Heart left ventricle (tissue), 16 donors: ENCODE results near the gene JAGN1. TPM values are rescaled to one million over a fixed set of nuclear protein-coding genes. Genes with fewer than 3 reads are reported as not detected.
"Not testable (repeated sequence)": the region's sequence is repeated elsewhere in the genome, so short reads cannot be mapped to it uniquely, and the experiment has no call there.

Experiments used
- ATAC-seq, 4 donors: fragments of 200-7000 bp; cut with Tn5 transposase; one replicate each; pipeline ENCODE4 v1.9.1; 2020 to 2022; ENCODE audit warnings: moderate library complexity in 4 of 4, mild to moderate bottlenecking in 3 of 4, moderate number of reproducible peaks in 1 of 4
- DNase-seq, 5 donors: peaks; one replicate each; pipeline ENCODE4 v3.0.0-alpha.2; 2020
- H3K27ac ChIP-seq, 12 donors: fragments of 200-600 bp; sonication (generic) in 4 of 12; one replicate each; pipeline versions ENCODE4 v1.5.0 to v1.8.0; 2016 to 2022; ENCODE audit warnings: mild to moderate bottlenecking in 2 of 12
- H3K27me3 ChIP-seq, 9 donors: fragments of 200-600 bp; sonication (generic) in 2 of 9; one replicate each; pipeline versions ENCODE4 v1.5.1 to v1.8.0; 2016 to 2022; ENCODE audit warnings: mild to moderate bottlenecking in 3 of 9
- H3K36me3 ChIP-seq, 9 donors: fragments of 200-600 bp; sonication (generic) in 2 of 9; one replicate each; pipeline versions ENCODE4 v1.5.0 to v1.8.0; 2018 to 2022; ENCODE audit warnings: mild to moderate bottlenecking in 2 of 9
- H3K4me1 ChIP-seq, 12 donors: fragments of 200-600 bp; sonication (generic) in 4 of 12; one replicate each; pipeline versions ENCODE4 v1.5.0 to v1.8.0; 2016 to 2022; ENCODE audit warnings: mild to moderate bottlenecking in 3 of 12
- H3K4me3 ChIP-seq, 12 donors: fragments of 200-600 bp; sonication (generic) in 4 of 12; one replicate each; pipeline versions ENCODE4 v1.5.0 to v1.8.0; 2017 to 2022; ENCODE audit warnings: mild to moderate bottlenecking in 9 of 12, moderate library complexity in 4 of 12
- H3K9me3 ChIP-seq, 12 donors: fragments of 200-600 bp; sonication (generic) in 4 of 12; one replicate each; pipeline versions ENCODE4 v1.5.0 to v1.8.0; 2016 to 2022; ENCODE audit warnings: mild to moderate bottlenecking in 1 of 12
- CTCF ChIP-seq, 12 donors: fragments of 200-600 bp; sonication (generic) in 4 of 12; IDR thresholded peaks; one replicate each; pipeline versions ENCODE4 v1.5.0 to v1.8.0; 2018 to 2022; ENCODE audit warnings: antibody characterized with exemption in 12 of 12, mild to moderate bottlenecking in 5 of 12
- POLR2A ChIP-seq, 2 donors: fragments of 450-650 bp; IDR thresholded peaks; one replicate each; pipeline ENCODE4 v1.6.1; 2017; ENCODE audit warnings: antibody characterized with exemption in 2 of 2, mild to moderate bottlenecking in 2 of 2, moderate library complexity in 2 of 2
- WGBS, 4 donors: extraction: QIAGEN DNeasy Blood & Tissue Kit in 2 of 4; methylation state at CpG; one replicate each; pipeline versions ENCODE4 v1.1.5 to v1.1.7; 2013 to 2018; 5-methylcytosine and 5-hydroxymethylcytosine counted together
- intact Hi-C, 10 donors: fragments of 100-400 bp; cut with DNase I; formaldehyde crosslinking; loops; one replicate each; pipeline versions ENCODE4 v1.11.1 to v1.14.2; 2022
- polyA plus RNA-seq, 2 donors: library from polyadenylated mRNA; stranded (reverse); fragments of 200-250 nt; gene quantifications; one replicate each; pipeline ENCODE4 v1.2.3, GENCODE V29; 2013
- total RNA-seq, 9 donors: library from RNA; depleted of rRNA in 2 of 9; stranded (reverse); fragments of >200 nt in 2 of 9; fragmentation: NEBNext Ultra II Directional in 3 of 9; extraction: Animal tissue kit (Norgen Biotek cat#: 25700) in 3 of 9; gene quantifications; one replicate each; pipeline versions ENCODE4 v1.1.0 to v1.2.4, GENCODE V29; 2016 to 2023
- donor health status: ischemic (EF 13 %, LVEDD 7.1; RV severe dilation, severe dysfunction).
- donor health status: healthy with polysubstance abuse.
- donor health status: DM: no; HTN: yes; CAD: no.
- donor health status: DM: no; HTN: no; CAD: no.
- donor health status: ischemic (EF 25% LVEDD 6.9; RV normal size, moderate dysfunction).
- donor health status: ischemic (EF 25% LVEDD 5.7; RV mildly dilated, moderate dysfunction).
- donor health status: healthy.
- donor health status: DM: yes; HTN: yes; CAD: no.
- donor health status: ischemic (EF 35%, LVEDD 5.7; RV mildly dilated, moderate dysfunction).
- donor health status: nonischemic (EF 11% LVEDD 7.7; RV severe dilation, severe dysfunction).
- donor health status: DM: yes; HTN: yes; CAD: no.
- donor health status: PGD.
- donor health status: ischemic (EF 29% LVEDD 5.4; RV normal size, mild dysfunction).
- donor health status: nonischemic (EF 23%, LVEDD 6.1; RV moderate dilation, normal function).

Gene JAGN1
- total and polyA plus RNA-seq, 11 donors = 15.1 to 77.3 (median 21.2) TPM

GRCh38 chr3:9852528-9852927 is 37.9 kb upstream of the JAGN1 start:
- TF ChIP-seq POLR2A (IDR thresholded peaks at IDR 0.05) (no peak), CTCF (IDR thresholded peaks at IDR 0.05) (no peak)
- ATAC-seq = no peak
- no peak for DNase-seq
- Histone ChIP-seq H3K27me3 (no peaks in the 10 kb centered on the region), H3K36me3 (no peaks in the 10 kb centered on the region), H3K9me3 (no peaks in the 10 kb centered on the region), H3K4me3 (no peak overlapping the region), H3K4me1 (no peaks in the 10 kb centered on the region), H3K27ac (no peak overlapping the region)
- WGBS, 4 donors = 93 to 98% (median 94%) methylated on average over 6 of the region's 6 CpGs
- intact Hi-C loops = loop anchor here in 1 of 10 donors (5.0 kb wide), 1 partner anchor 60 kb away; no protein-coding TSS in a partner anchor

GRCh38 chr3:9854291-9854940 is 36.0 kb upstream of the JAGN1 start:
- H3K9me3 ChIP-seq, H3K27me3 ChIP-seq, H3K36me3 ChIP-seq, DNase-seq, H3K4me1 ChIP-seq, H3K27ac ChIP-seq, ATAC-seq, H3K4me3 ChIP-seq: not testable (repeated sequence)
- intact Hi-C loops = loop anchor here in 1 of 10 donors (5.0 kb wide), 1 partner anchor 58 kb away; no protein-coding TSS in a partner anchor
- WGBS, 4 donors = 70 to 76% (median 73%) methylated on average over 9 to 11 of the region's 11 CpGs

DNA sequence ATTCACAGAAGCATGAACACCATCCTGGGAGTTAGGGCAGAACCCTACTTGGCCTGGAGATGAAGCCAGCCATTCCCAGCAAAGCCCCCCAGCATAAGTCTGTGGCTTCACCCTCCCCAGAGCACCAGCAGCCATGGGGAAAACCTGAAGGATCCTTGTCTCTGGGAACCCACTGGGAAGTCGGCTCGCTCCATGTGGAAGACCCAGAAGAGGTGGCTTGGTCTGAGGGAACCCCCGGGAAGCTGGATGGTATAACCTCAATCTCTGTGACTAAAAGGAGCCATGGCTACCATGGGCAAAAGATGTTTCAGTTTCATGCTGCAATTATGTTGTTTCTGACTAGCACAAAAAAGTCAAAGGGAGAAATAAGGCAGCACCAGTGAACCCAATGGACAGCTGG is 34.8 kb upstream of the JAGN1 start:
- TF ChIP-seq POLR2A (IDR thresholded peaks at IDR 0.05) = no peak
- no peak for TF ChIP-seq CTCF (IDR thresholded peaks at IDR 0.05)
- H3K9me3 ChIP-seq = no peaks in the 10 kb centered on the region
- no peaks in the 10 kb centered on the region for H3K4me1 ChIP-seq
- no peaks in the 10 kb centered on the region for H3K27me3 ChIP-seq
- no peak overlapping the region for H3K27ac ChIP-seq
- no peak for DNase-seq
- no peaks in the 10 kb centered on the region for H3K36me3 ChIP-seq
- H3K4me3 ChIP-seq = no peak overlapping the region
- 95 to 100% (median 97%) methylated on average over 3 of the region's 3 CpGs for WGBS, 4 donors
- ATAC-seq = no peak
- intact Hi-C loops = no loop called here

- no peak for ATAC-seq
- no peaks in the 10 kb centered on the region for H3K9me3 ChIP-seq
- H3K4me1 ChIP-seq = peaks cover 0 to 18% (median 7%) of the 10 kb centered on the region in 12 donors
- DNase-seq = no peak
- WGBS, 4 donors = 84 to 92% (median 87%) methylated on average over 10 to 12 of the region's 12 CpGs
- H3K27ac ChIP-seq = no peak overlapping the region
- TF ChIP-seq CTCF (IDR thresholded peaks at IDR 0.05) (no peak), POLR2A (IDR thresholded peaks at IDR 0.05) (no peak)
- H3K27me3 ChIP-seq = no peaks in the 10 kb centered on the region
- H3K4me3 ChIP-seq = no peak overlapping the region
- H3K36me3 ChIP-seq = no peaks in the 10 kb centered on the region
- intact Hi-C loops = no loop called here
These were observed 30.8 kb upstream of the JAGN1 start for GRCh38 chr3:9859530-9860025.

GRCh38 chr3:9861201-9861600 is 29.2 kb upstream of the JAGN1 start:
- ATAC-seq (no peak), DNase-seq (no peak)
- no peaks in the 10 kb centered on the region for H3K36me3 ChIP-seq
- 90 to 99% (median 94%) methylated on average over 4 of the region's 4 CpGs for WGBS, 4 donors
- no peak for TF ChIP-seq POLR2A (IDR thresholded peaks at IDR 0.05)
- no peak for TF ChIP-seq CTCF (IDR thresholded peaks at IDR 0.05)
- H3K4me3 ChIP-seq = no peak overlapping the region
- peaks cover 0 to 21% (median 9%) of the 10 kb centered on the region in 12 donors for H3K4me1 ChIP-seq
- no peak overlapping the region for H3K27ac ChIP-seq
- H3K9me3 ChIP-seq = no peaks in the 10 kb centered on the region
- H3K27me3 ChIP-seq = no peaks in the 10 kb centered on the region
- intact Hi-C loops = no loop called here
